ENCODE measurements around the gene SRGAP2.
"Not testable (repeated sequence)": the region's sequence is repeated elsewhere in the genome, so short reads cannot be mapped to it uniquely, and the experiment has no call there.

Gene SRGAP2

DNA sequence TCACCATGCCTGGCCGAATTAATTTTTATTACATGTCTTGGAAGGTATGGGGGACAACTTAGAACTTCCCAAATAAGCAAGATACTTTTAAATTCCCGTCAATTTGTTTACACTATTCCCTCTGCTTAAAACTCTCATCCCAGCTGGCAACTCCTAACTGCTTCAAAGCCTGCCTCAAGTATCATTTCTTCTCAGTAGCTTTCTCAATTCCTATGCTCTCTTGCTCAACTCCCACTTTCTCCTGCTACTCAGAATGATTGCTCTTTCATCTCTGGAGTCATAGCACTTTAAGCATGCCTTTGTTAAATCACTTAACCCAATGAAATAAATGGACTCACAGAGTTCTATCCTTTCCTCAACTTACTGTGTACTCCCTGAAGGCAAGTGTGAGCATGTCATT, 19.6 kb upstream of the SRGAP2 start:
- H4K5ac ChIP-seq (ENCODE audit: low read length); H2BK5ac ChIP-seq (ENCODE audit: low read length); H3K4me3 ChIP-seq (ENCODE audit: low read length); H3K23ac ChIP-seq (ENCODE audit: low read length); H2BK15ac ChIP-seq (replicated peaks; ENCODE audit: low read depth); H3K79me1 ChIP-seq (ENCODE audit: low read length); H3K4me1 ChIP-seq (ENCODE audit: control insufficient read depth, low read depth, low read length); H3K79me2 ChIP-seq (ENCODE audit: control insufficient read depth, insufficient read depth, low read length); H3K56ac ChIP-seq (ENCODE audit: low read length); H3K4me2 ChIP-seq (ENCODE audit: low read length); H3K4ac ChIP-seq (ENCODE audit: low read depth, low read length); H4K8ac ChIP-seq (ENCODE audit: low read depth, low read length); H3K27ac ChIP-seq (ENCODE audit: low read depth, low read length); H2BK120ac ChIP-seq (ENCODE audit: low read depth, low read length); DNase-seq; H3K36me3 ChIP-seq (ENCODE audit: control insufficient read depth, insufficient read depth, low read length); H2AK5ac ChIP-seq (ENCODE audit: low read length); H3K18ac ChIP-seq (ENCODE audit: low read length); H3K27me3 ChIP-seq (ENCODE audit: insufficient read depth, low read length, poor library complexity); H3K9ac ChIP-seq (ENCODE audit: low read length): not testable (repeated sequence)
- no CpG with 5 or more reads among the region's 2 CpGs for WGBS (ENCODE audit: extremely low coverage, insufficient coverage, low lambda C conversion rate)

DNA sequence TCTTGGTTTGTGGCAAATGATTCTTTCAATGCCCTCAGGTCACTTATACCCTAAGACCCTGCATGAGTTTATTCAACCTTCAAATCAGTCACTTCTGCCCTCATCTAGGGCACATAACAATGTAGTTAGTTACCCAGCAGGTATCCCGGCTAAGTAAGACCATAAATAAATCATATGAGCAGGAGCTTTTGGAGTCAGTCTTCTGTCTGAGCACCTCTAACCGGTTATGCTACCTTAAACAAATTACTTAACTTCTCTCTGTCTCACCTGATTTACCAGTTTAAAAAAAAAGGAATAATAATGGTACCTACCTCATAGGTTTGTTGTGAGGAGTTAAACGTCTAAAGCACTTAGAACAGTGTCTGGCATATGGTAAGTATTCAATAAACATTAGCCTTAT, 17.6 kb upstream of the SRGAP2 start:
- not testable (repeated sequence) for H2BK120ac ChIP-seq (ENCODE audit: low read depth, low read length); H2AK5ac ChIP-seq (ENCODE audit: low read length); H3K23ac ChIP-seq (ENCODE audit: low read length); H3K18ac ChIP-seq (ENCODE audit: low read length); H3K4me3 ChIP-seq (ENCODE audit: low read length); H2BK5ac ChIP-seq (ENCODE audit: low read length); H4K5ac ChIP-seq (ENCODE audit: low read length); H3K79me1 ChIP-seq (ENCODE audit: low read length); H3K27ac ChIP-seq (ENCODE audit: low read depth, low read length); DNase-seq; H3K27me3 ChIP-seq (ENCODE audit: insufficient read depth, low read length, poor library complexity); H3K4me2 ChIP-seq (ENCODE audit: low read length); H3K36me3 ChIP-seq (ENCODE audit: control insufficient read depth, insufficient read depth, low read length); H3K4ac ChIP-seq (ENCODE audit: low read depth, low read length); H3K9ac ChIP-seq (ENCODE audit: low read length); H3K56ac ChIP-seq (ENCODE audit: low read length); H3K79me2 ChIP-seq (ENCODE audit: control insufficient read depth, insufficient read depth, low read length); H2BK15ac ChIP-seq (replicated peaks; ENCODE audit: low read depth); H4K8ac ChIP-seq (ENCODE audit: low read depth, low read length); H3K4me1 ChIP-seq (ENCODE audit: control insufficient read depth, low read depth, low read length)
- no CpG with 5 or more reads among the region's 3 CpGs for WGBS (ENCODE audit: extremely low coverage, insufficient coverage, low lambda C conversion rate)

DNA sequence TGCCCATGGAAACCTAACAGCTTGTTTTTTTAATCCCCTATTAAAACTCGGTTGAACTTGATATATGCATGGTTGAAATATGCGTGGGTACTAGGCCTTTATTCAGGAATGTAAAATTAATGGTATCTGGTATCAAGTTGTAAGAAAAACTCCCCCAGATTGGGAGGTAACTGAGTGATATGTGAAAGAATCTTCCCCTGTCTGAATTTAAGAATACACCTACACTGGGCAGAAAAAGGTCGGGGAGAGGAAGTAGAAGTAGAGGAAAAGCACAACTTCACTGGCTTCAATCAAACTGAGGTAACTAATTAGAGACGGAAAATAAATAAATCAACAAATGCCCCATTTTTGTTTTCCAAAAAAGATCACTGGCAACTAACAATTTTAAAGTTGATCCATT, 16.5 kb upstream of the SRGAP2 start:
- not testable (repeated sequence) for H2BK5ac ChIP-seq (ENCODE audit: low read length); H3K79me1 ChIP-seq (ENCODE audit: low read length); H3K23ac ChIP-seq (ENCODE audit: low read length); H3K4me2 ChIP-seq (ENCODE audit: low read length); H2BK120ac ChIP-seq (ENCODE audit: low read depth, low read length); H3K27me3 ChIP-seq (ENCODE audit: insufficient read depth, low read length, poor library complexity); H3K4me3 ChIP-seq (ENCODE audit: low read length); H3K4ac ChIP-seq (ENCODE audit: low read depth, low read length); H3K18ac ChIP-seq (ENCODE audit: low read length); DNase-seq; H3K36me3 ChIP-seq (ENCODE audit: control insufficient read depth, insufficient read depth, low read length); H2AK5ac ChIP-seq (ENCODE audit: low read length); H4K5ac ChIP-seq (ENCODE audit: low read length); H3K27ac ChIP-seq (ENCODE audit: low read depth, low read length); H3K4me1 ChIP-seq (ENCODE audit: control insufficient read depth, low read depth, low read length); H3K79me2 ChIP-seq (ENCODE audit: control insufficient read depth, insufficient read depth, low read length); H2BK15ac ChIP-seq (replicated peaks; ENCODE audit: low read depth); H4K8ac ChIP-seq (ENCODE audit: low read depth, low read length); H3K56ac ChIP-seq (ENCODE audit: low read length); H3K9ac ChIP-seq (ENCODE audit: low read length)
- no CpG with 5 or more reads among the region's 4 CpGs for WGBS (ENCODE audit: extremely low coverage, insufficient coverage, low lambda C conversion rate)

DNA sequence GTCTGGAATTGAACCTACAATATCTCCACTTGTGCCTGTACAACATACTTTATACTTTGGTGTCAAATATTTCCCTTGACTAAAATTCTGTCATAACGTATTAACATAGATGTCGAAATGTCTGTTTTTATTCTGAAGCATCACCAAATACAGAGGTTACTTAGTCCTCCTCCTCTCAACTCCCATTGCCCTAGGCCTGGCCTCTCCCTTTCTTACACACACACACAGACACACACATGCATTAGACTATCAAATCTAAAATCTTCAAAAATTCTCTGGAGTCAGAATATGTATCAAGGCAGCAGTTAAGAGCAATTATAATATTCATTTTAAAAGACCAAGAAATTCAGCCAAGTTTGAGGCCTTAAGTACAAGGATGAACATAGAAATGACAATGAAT, 8.2 kb upstream of the SRGAP2 start:
- not testable (repeated sequence) for H3K4me3 ChIP-seq (ENCODE audit: low read length); H3K4me2 ChIP-seq (ENCODE audit: low read length); H2AK5ac ChIP-seq (ENCODE audit: low read length); H3K23ac ChIP-seq (ENCODE audit: low read length); H2BK120ac ChIP-seq (ENCODE audit: low read depth, low read length); H3K27ac ChIP-seq (ENCODE audit: low read depth, low read length); H3K36me3 ChIP-seq (ENCODE audit: control insufficient read depth, insufficient read depth, low read length); DNase-seq; H3K18ac ChIP-seq (ENCODE audit: low read length); H4K8ac ChIP-seq (ENCODE audit: low read depth, low read length); H3K79me2 ChIP-seq (ENCODE audit: control insufficient read depth, insufficient read depth, low read length); H3K56ac ChIP-seq (ENCODE audit: low read length); H3K9ac ChIP-seq (ENCODE audit: low read length); H3K4me1 ChIP-seq (ENCODE audit: control insufficient read depth, low read depth, low read length); H4K5ac ChIP-seq (ENCODE audit: low read length); H3K79me1 ChIP-seq (ENCODE audit: low read length); H3K4ac ChIP-seq (ENCODE audit: low read depth, low read length); H2BK5ac ChIP-seq (ENCODE audit: low read length); H3K27me3 ChIP-seq (ENCODE audit: insufficient read depth, low read length, poor library complexity); H2BK15ac ChIP-seq (replicated peaks; ENCODE audit: low read depth)
- no CpG with 5 or more reads among the region's 2 CpGs for whole genome bisulfite sequencing (ENCODE audit: extremely low coverage, insufficient coverage, low lambda C conversion rate)

DNA sequence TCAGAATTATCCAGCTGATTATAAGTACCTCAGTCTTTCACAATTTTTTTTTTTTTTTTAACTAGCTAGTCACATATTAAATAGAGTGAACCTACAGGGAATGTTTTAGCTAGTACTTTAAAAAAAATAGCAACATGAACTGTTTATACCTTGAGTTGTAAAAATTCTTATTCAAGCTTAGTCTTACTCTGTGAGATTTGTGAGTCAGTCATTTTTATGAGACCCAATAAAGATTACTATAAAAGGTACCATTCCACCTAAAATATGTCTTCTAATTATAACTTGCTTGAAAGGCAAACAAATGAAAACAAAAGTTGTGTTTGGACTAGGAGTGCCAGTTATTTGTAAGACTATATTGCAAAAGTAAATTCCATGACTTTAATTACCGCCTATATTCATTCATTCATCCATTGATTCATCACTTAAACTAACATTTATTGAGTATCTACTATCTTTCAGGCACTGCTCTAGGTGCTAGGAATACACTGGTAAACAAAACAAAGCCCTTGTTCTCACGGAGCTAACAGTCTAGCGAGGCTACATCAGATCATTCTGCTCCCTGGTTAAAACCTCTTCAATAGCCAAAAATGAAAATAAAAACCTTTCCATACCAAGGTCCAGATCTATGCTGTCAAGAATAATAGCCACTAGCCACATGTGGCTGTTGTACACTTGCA, 6.5 kb upstream of the SRGAP2 start:
- H4K8ac ChIP-seq (ENCODE audit: low read depth, low read length); H3K4me1 ChIP-seq (ENCODE audit: control insufficient read depth, low read depth, low read length); H3K79me1 ChIP-seq (ENCODE audit: low read length); H3K56ac ChIP-seq (ENCODE audit: low read length); H3K9ac ChIP-seq (ENCODE audit: low read length); H3K27ac ChIP-seq (ENCODE audit: low read depth, low read length); H3K4me2 ChIP-seq (ENCODE audit: low read length); H2BK15ac ChIP-seq (replicated peaks; ENCODE audit: low read depth); H3K4ac ChIP-seq (ENCODE audit: low read depth, low read length); H2AK5ac ChIP-seq (ENCODE audit: low read length); H3K18ac ChIP-seq (ENCODE audit: low read length); H2BK5ac ChIP-seq (ENCODE audit: low read length); H2BK120ac ChIP-seq (ENCODE audit: low read depth, low read length); H3K27me3 ChIP-seq (ENCODE audit: insufficient read depth, low read length, poor library complexity); H4K5ac ChIP-seq (ENCODE audit: low read length); DNase-seq; H3K4me3 ChIP-seq (ENCODE audit: low read length); H3K79me2 ChIP-seq (ENCODE audit: control insufficient read depth, insufficient read depth, low read length); H3K36me3 ChIP-seq (ENCODE audit: control insufficient read depth, insufficient read depth, low read length); H3K23ac ChIP-seq (ENCODE audit: low read length): not testable (repeated sequence)
- WGBS (ENCODE audit: extremely low coverage, insufficient coverage, low lambda C conversion rate), result no CpG with 5 or more reads among the region's 3 CpGs

DNA sequence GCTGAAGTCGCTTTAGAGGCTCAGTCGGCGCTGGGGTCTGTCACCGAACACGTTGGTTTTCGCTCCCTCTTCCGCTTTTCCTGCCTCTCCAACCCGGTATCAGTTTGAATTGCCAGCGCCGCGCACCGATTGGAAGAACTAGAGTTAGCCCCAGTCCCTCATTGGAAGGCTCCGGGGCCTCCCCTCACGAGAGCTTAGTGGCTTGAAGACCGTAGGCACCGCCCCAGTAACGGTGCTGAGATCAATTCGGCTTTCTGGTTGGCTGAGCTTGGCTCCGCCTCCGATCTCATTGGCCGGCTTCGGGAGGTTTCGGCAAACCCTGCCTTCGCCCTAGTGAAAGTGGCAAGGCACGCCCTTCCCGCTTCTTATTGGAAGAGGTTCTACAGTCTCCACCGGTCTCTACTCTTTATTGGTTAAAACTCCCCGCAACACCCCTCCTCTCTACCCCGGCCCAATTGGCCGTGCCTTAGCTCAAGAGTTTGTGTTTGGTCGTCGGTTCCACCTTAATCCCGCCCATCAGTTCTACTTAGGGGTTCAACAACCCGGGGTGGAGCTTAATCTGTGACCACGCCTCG, 465 bp upstream of the SRGAP2 start, which contains the start of gene FAM72A:
FAM72A (minus strand) TSS at position 51 of the 575 bp plus-strand sequence. CDS start 814 bp downstream, outside the sequence.
- not testable (repeated sequence) for H3K79me1 ChIP-seq (ENCODE audit: low read length); H4K8ac ChIP-seq (ENCODE audit: low read depth, low read length); H3K23ac ChIP-seq (ENCODE audit: low read length); H2BK5ac ChIP-seq (ENCODE audit: low read length); H3K27ac ChIP-seq (ENCODE audit: low read depth, low read length); H2BK120ac ChIP-seq (ENCODE audit: low read depth, low read length); H3K4ac ChIP-seq (ENCODE audit: low read depth, low read length); H3K79me2 ChIP-seq (ENCODE audit: control insufficient read depth, insufficient read depth, low read length); H3K4me2 ChIP-seq (ENCODE audit: low read length); H3K4me3 ChIP-seq (ENCODE audit: low read length); H3K27me3 ChIP-seq (ENCODE audit: insufficient read depth, low read length, poor library complexity); H3K18ac ChIP-seq (ENCODE audit: low read length); H3K56ac ChIP-seq (ENCODE audit: low read length); H3K4me1 ChIP-seq (ENCODE audit: control insufficient read depth, low read depth, low read length); H4K5ac ChIP-seq (ENCODE audit: low read length); H2AK5ac ChIP-seq (ENCODE audit: low read length); H2BK15ac ChIP-seq (replicated peaks; ENCODE audit: low read depth); H3K36me3 ChIP-seq (ENCODE audit: control insufficient read depth, insufficient read depth, low read length)
- WGBS (ENCODE audit: extremely low coverage, insufficient coverage, low lambda C conversion rate), result no CpG with 5 or more reads among the region's 36 CpGs
- DNase-seq, result peak; percentile 100
- H3K9ac ChIP-seq (ENCODE audit: low read length), result peak within 1 kb of the TSS; percentile 26

Measured in mesendoderm (in vitro differentiated cells).